Measurements from ENCODE around the gene MICB. TPM values are rescaled to one million over a fixed set of nuclear protein-coding genes. Genes with fewer than 3 reads are reported as not detected.

MICB gene
- total and polyA plus RNA-seq, 9 of the 15 experiments (the other 6 are each of a cell fraction or from before 2014, with no cell fraction given), result 13.3 to 34.5 (median 19.8) TPM

GRCh38 chr6:31528821-31529328 is 30.9 kb downstream of the MICB start, which contains the start of gene MCCD1:
MCCD1 (plus strand) TSS chr6:31528962; CDS start chr6:31529015, 53 bp downstream.
- Histone ChIP-seq H3K36me3 (ENCODE audit: control insufficient read depth, insufficient read depth, low read length) (peaks cover 44% of the 10 kb centered on the region), H3K4me1 (replicated peaks in 1 of 2; ENCODE audit: control insufficient read depth in 2 of 2, insufficient read depth in 2 of 2, low read length in 2 of 2) (peaks cover 10 to 20% of the 10 kb centered on the region in 2 experiments), H3K27me3 (ENCODE audit: control insufficient read depth in 2 of 2, insufficient read depth in 2 of 2, low read length in 2 of 2) (no peaks in the 10 kb centered on the region), H3K9me3 (replicated peaks; ENCODE audit: control insufficient read depth, insufficient read depth, low read depth, low read length) (no peaks in the 10 kb centered on the region), H3K27ac (ENCODE audit: extremely low read depth, low read depth, low read length) (peak within 1 kb of the TSS; percentile 11; the same call in 1 of the 3 replicates), H4K20me1 (replicated peaks; ENCODE audit: control insufficient read depth, insufficient read depth, low read length) (0 out of 2 replicates have a peak, but pooled peaks cover 16% of the 10 kb centered on the region), H3K79me2 (ENCODE audit: control insufficient read depth, insufficient read depth, low read length) (peaks cover 8% of the 10 kb centered on the region; the same call in 2 of the 3 replicates), H3K4me3 (no peak within 1 kb of the TSS), H3K9ac (ENCODE audit: insufficient read depth in 1 of 2, low read depth in 2 of 2, low read length in 2 of 2) (peak within 1 kb of the TSS in 1 of 2 experiments; percentile 53; a peak in 2 of 4 replicates), H2AFZ (ENCODE audit: low read depth, low read length) (no peak within 1 kb of the TSS), H3K4me2 (ENCODE audit: insufficient read depth, low read length) (no peak within 1 kb of the TSS), H3K9me1 (ENCODE audit: control insufficient read depth, insufficient read depth, low read length) (no peaks in the 10 kb centered on the region)
- in situ Hi-C loops (cut with MboI), result loop anchor here (25.0 kb wide), 1 partner anchor 1433 kb away; the partner anchor contains the start of genes BRD2 and HLA-DMA
- DNase-seq (ENCODE audit: extremely low read depth in 1 of 4, low spot score in 3 of 4) (no peak), FAIRE-seq (no peak), ATAC-seq (peak; percentile 25)
- 79% methylated on average over 7 of the region's 7 CpGs for WGBS (ENCODE audit: insufficient coverage, low coverage, missing lambda C conversion rate)
- ChIA-PET CTCF (ENCODE audit: low intra/inter-chr PET ratio) (no interaction called here), POLR2A (interaction anchor here (0.7 to 6.3 kb wide), 11 partner anchors 8 to 305 kb away, joined by 3 to 107 read pairs (median 3); partner anchors contain the start of genes DDX39B and MICB)
- intact Hi-C loops (cut with micrococcal nuclease), result loop anchor here (5.0 kb wide), 1 partner anchor 37 kb away; no protein-coding TSS in a partner anchor
- no TSS peak for BruUV-seq (replicated peaks)
- TF ChIP-seq CBX2 (IDR thresholded peaks at IDR 0.05; ENCODE audit: insufficient read depth, low read length, poor library complexity, severe bottlenecking) (no peak), POLR2G (IDR thresholded peaks at IDR 0.05; ENCODE audit: low read depth, low read length) (peak; percentile 80), NR0B1 (IDR thresholded peaks at IDR 0.05; ENCODE audit: partially characterized antibody) (no peak), KLF6 (CRISPR knock-in tag; IDR thresholded peaks at IDR 0.05; ENCODE audit: borderline replicate concordance) (no peak), THRB (CRISPR knock-in tag; conservative IDR thresholded peaks at IDR 0.05) (peak; percentile 45; the same call in 1 of the 2 replicates), MBD2 (IDR thresholded peaks at IDR 0.05; ENCODE audit: borderline replicate concordance, low read depth) (0 out of 2 replicates have a peak, but pooled peaks have one; percentile 6), POLR2AphosphoS5 (IDR thresholded peaks at IDR 0.05; ENCODE audit: control insufficient read depth, insufficient read depth, low read depth, low read length) (no peak), SRF (CRISPR knock-in tag; IDR thresholded peaks at IDR 0.05) (no peak), RBM22 (IDR thresholded peaks at IDR 0.05; ENCODE audit: low read depth, low read length, poor library complexity, severe bottlenecking) (peak; percentile 59)

Data from K562 (cell line).